WTC11 (cell line): ENCODE measurements around the gene SSH2. TPM values are rescaled to one million over a fixed set of nuclear protein-coding genes. Genes with fewer than 3 reads are reported as not detected.

ENCODE experiments used
- ATAC-seq: fragments of 200-7000 bp; cut with Tn5 transposase; 2 replicates; pipeline ENCODE4 v1.10.0; 2021; ENCODE audit warnings: mild to moderate bottlenecking, moderate library complexity
- CTCF ChIA-PET: fragments of 300-600 bp; sonication (Branson Sonifier 250); formaldehyde crosslinking; loops from one replicate; lab custom pipeline; 2021; ENCODE audit warnings: antibody characterized with exemption; lab: Charles Lee
- POLR2A ChIA-PET: fragments of 350-600 bp; sonication (Branson Sonifier 250); formaldehyde crosslinking; loops from one replicate; lab custom pipeline; 2021; ENCODE audit warnings: antibody characterized with exemption; lab: Charles Lee
- DNase-seq: peaks from one replicate; pipeline ENCODE4 v3.0.0; 2021; ENCODE audit warnings: low spot score
- H3K27ac Mint-ChIP-seq: 2 replicates; pipeline ENCODE4 v1.8.0; 2021; ENCODE audit warnings: mixed read lengths
- H3K27me3 Mint-ChIP-seq: 2 replicates; pipeline ENCODE4 v1.8.0; 2021; ENCODE audit warnings: low read depth, mild to moderate bottlenecking, moderate library complexity, mixed read lengths
- H3K36me3 Mint-ChIP-seq: 2 replicates; pipeline ENCODE4 v1.8.0; 2021; ENCODE audit warnings: mixed read lengths
- H3K4me1 Mint-ChIP-seq: 2 replicates; pipeline ENCODE4 v1.8.0; 2022; ENCODE audit warnings: mixed read lengths
- H3K4me3 Mint-ChIP-seq: 2 replicates; pipeline ENCODE4 v1.8.0; 2021; ENCODE audit warnings: mild to moderate bottlenecking, moderate library complexity, mixed read lengths
- H3K9me3 Mint-ChIP-seq: 2 replicates; pipeline ENCODE4 v1.8.0; 2021; ENCODE audit warnings: mixed read lengths
- ARID4B ChIP-seq: sonication (generic); formaldehyde crosslinking; IDR thresholded peaks from 2 replicates; pipeline ENCODE4 v1.8.0; 2023; ENCODE audit warnings: missing genetic modification reagents, mild to moderate bottlenecking, borderline replicate concordance
- ATF1 ChIP-seq: sonication (generic); formaldehyde crosslinking; IDR thresholded peaks from 2 replicates; pipeline ENCODE4 v1.8.1; 2023; ENCODE audit warnings: mild to moderate bottlenecking, moderate library complexity, missing genetic modification reagents
- ATF2 ChIP-seq: sonication (generic); formaldehyde crosslinking; IDR thresholded peaks from 2 replicates; pipeline ENCODE4 v1.8.1; 2022; ENCODE audit warnings: low read depth, missing genetic modification reagents, borderline replicate concordance
- CREM ChIP-seq: sonication (generic); formaldehyde crosslinking; IDR thresholded peaks from 2 replicates; pipeline ENCODE4 v1.8.1; 2022; ENCODE audit warnings: mild to moderate bottlenecking, missing genetic modification reagents, moderate library complexity
- E2F1 ChIP-seq: sonication (generic); formaldehyde crosslinking; IDR thresholded peaks from 2 replicates; pipeline ENCODE4 v1.8.0; 2022; ENCODE audit warnings: mild to moderate bottlenecking, missing genetic modification reagents
- E2F4 ChIP-seq: sonication (generic); formaldehyde crosslinking; IDR thresholded peaks from 2 replicates; pipeline ENCODE4 v1.8.1; 2022; ENCODE audit warnings: low read depth, mild to moderate bottlenecking, moderate library complexity, missing genetic modification reagents, borderline replicate concordance
- E2F5 ChIP-seq: sonication (generic); formaldehyde crosslinking; IDR thresholded peaks from 2 replicates; pipeline ENCODE4 v1.8.1; 2022; ENCODE audit warnings: mild to moderate bottlenecking, moderate library complexity, missing genetic modification reagents
- FOXK1 ChIP-seq: sonication (generic); formaldehyde crosslinking; IDR thresholded peaks from 2 replicates; pipeline ENCODE4 v1.8.0; 2022; ENCODE audit warnings: mild to moderate bottlenecking, moderate library complexity, missing genetic modification reagents
- FOXP4 ChIP-seq: sonication (generic); formaldehyde crosslinking; IDR thresholded peaks from 2 replicates; pipeline ENCODE4 v1.8.0; 2022; ENCODE audit warnings: mild to moderate bottlenecking, missing genetic modification reagents
- HMGXB4 ChIP-seq: sonication (generic); formaldehyde crosslinking; IDR thresholded peaks from 2 replicates; pipeline ENCODE4 v1.8.1; 2023; ENCODE audit warnings: mild to moderate bottlenecking, moderate library complexity, missing genetic modification reagents
- NFYB ChIP-seq: sonication (generic); formaldehyde crosslinking; conservative IDR thresholded peaks from 2 replicates; pipeline ENCODE4 v1.8.0; 2022; ENCODE audit warnings: low read depth, missing genetic modification reagents
- NR1H2 ChIP-seq: sonication (generic); formaldehyde crosslinking; IDR thresholded peaks from 2 replicates; pipeline ENCODE4 v1.9.0; 2021; ENCODE audit warnings: mild to moderate bottlenecking, moderate library complexity, missing genetic modification reagents
- PRDM15 ChIP-seq: sonication (generic); formaldehyde crosslinking; IDR thresholded peaks from 2 replicates; pipeline ENCODE4 v1.8.0; 2022; ENCODE audit warnings: missing genetic modification reagents
- TEAD1 ChIP-seq: sonication (generic); formaldehyde crosslinking; IDR thresholded peaks from 2 replicates; pipeline ENCODE4 v1.8.0; 2022; ENCODE audit warnings: mild to moderate bottlenecking, missing genetic modification reagents
- ZBTB21 ChIP-seq: sonication (generic); formaldehyde crosslinking; IDR thresholded peaks from 2 replicates; pipeline ENCODE4 v1.8.1; 2023; ENCODE audit warnings: mild to moderate bottlenecking, missing genetic modification reagents, borderline replicate concordance
- ZNF121 ChIP-seq: sonication (generic); formaldehyde crosslinking; IDR thresholded peaks from 2 replicates; pipeline ENCODE4 v1.8.0; 2023; ENCODE audit warnings: missing genetic modification reagents
- total RNA-seq: library from RNA; stranded (reverse); gene quantifications from 3 replicates; pipeline ENCODE4 v1.2.3, GENCODE V29; 2021

The SSH2 gene
- total RNA-seq, 1 experiment from 2014 or later = 14.3 TPM

- peaks cover 65% of the 10 kb centered on the region for H3K27me3 Mint-ChIP-seq
- H3K4me1 Mint-ChIP-seq = peaks cover 48% of the 10 kb centered on the region
- ChIA-PET CTCF (interaction anchor here (0.8 to 3.2 kb wide), 13 partner anchors 9 to 505 kb away, joined by 3 to 18 read pairs (median 5); partner anchors contain the start of genes ABHD15 and ANKRD13B), POLR2A (interaction anchor here (0.6 to 0.7 kb wide), 2 partner anchors 9 to 414 kb away, joined by 3 to 5 read pairs; no protein-coding TSS in a partner anchor)
- DNase-seq (peak; percentile 86), ATAC-seq (peak; percentile 58)
- peak within 1 kb of the TSS; percentile 79 for H3K4me3 Mint-ChIP-seq
- peak within 1 kb of the TSS; percentile 82 for H3K27ac Mint-ChIP-seq
- H3K36me3 Mint-ChIP-seq = no peaks in the 10 kb centered on the region
- no peaks in the 10 kb centered on the region for H3K9me3 Mint-ChIP-seq
- no peak for TF ChIP-seq ZBTB21
- TF ChIP-seq ZNF121 = peak; percentile 92
- 0 out of 2 replicates have a peak, but pooled peaks have one; percentile 51 for TF ChIP-seq E2F1 (CRISPR knock-in tag)
- 0 out of 2 replicates have a peak, but pooled peaks have one; percentile 15 for TF ChIP-seq PRDM15
- peak; percentile 99 for TF ChIP-seq E2F5 (CRISPR knock-in tag)
- TF ChIP-seq CREM (CRISPR knock-in tag) = peak; percentile 39; the same call in 1 of the 2 replicates
- 0 out of 2 replicates have a peak, but pooled peaks have one; percentile 33 for TF ChIP-seq ARID4B (CRISPR knock-in tag)
- peak; percentile 88 for TF ChIP-seq TEAD1 (CRISPR knock-in tag)
- TF ChIP-seq E2F4 (CRISPR knock-in tag) = peak; percentile 71; the same call in 1 of the 2 replicates
- no peak for TF ChIP-seq ATF2 (CRISPR knock-in tag)
- no peak for TF ChIP-seq NR1H2
- peak; percentile 22; the same call in 1 of the 2 replicates for TF ChIP-seq FOXP4 (CRISPR knock-in tag)
- TF ChIP-seq NFYB (CRISPR knock-in tag) = 0 out of 2 replicates have a peak, but pooled peaks have one; percentile 7
- TF ChIP-seq FOXK1 = peak; percentile 50; the same call in 1 of the 2 replicates
- TF ChIP-seq ATF1 (CRISPR knock-in tag) = no peak
- TF ChIP-seq HMGXB4 (CRISPR knock-in tag) = peak; percentile 37; the same call in 1 of the 2 replicates
These were observed 307.4 kb downstream of the SSH2 start, which contains the start of gene CORO6 for GRCh38 chr17:29622337-29623282. Gene CORO6 (minus strand): TSS chr17:29622912. CDS start chr17:29621421, 1,491 bp downstream.
